ENCODE data around the gene CD38.
A peak's percentile ranks its signal among the peaks of the same experiment; 100 is the strongest.

The CD38 gene

DNA sequence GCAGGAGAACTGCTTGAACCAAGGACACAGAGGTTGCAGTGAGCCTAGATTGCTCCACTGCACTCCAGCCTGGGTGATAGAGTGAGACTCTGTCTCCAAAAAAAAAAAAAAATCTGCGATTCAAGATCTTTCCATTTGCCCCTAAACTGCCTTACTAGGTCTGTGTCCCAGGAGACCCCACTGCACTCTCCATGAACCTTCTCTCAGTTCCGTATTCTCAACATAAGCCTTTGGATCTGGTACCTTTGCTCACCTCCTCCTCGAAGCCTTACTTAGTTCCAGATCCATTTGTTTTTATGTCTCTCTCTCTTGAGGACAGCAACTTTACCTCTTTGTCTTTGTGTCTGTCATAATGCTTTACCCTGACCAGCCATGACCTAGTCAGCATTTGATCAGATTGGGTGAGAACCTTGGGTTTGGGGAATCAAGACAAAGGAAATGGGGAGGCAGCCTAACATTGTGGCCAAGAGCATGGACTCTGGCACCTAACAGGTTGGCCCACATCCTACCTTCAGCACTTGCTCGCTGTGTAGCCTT, 41.5 kb upstream of the CD38 start:
- H3K27ac ChIP-seq (ENCODE audit: low read depth, low read length): no peak overlapping the region
- H3K4me1 ChIP-seq (ENCODE audit: control insufficient read depth, low read length): peaks cover 3% of the 10 kb centered on the region; the same call in 1 of the 2 replicates
- no peak overlapping the region for H3K4me3 ChIP-seq (ENCODE audit: low read length)

DNA sequence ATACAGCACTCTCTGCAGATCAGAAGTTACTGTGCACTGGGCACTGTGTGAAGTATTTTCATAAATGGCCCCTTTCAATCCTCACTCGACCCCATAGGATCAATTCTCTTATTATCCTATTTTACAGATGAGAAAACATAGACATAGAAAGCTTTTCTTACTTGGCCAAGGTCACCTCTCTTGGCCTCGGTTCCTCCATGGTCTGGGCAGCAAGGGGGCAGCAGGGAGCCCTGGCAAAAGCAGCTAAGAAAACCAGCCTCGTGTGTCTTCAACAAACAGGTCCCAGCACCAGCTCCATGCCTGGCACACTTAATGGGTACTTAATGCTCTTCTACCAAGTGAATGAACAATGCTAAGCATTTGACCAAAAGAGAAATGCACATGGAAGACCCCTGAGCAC, 40.9 kb upstream of the CD38 start:
- Histone ChIP-seq H3K9me3 (ENCODE audit: control insufficient read depth, insufficient read depth, low read length) (peaks cover 3% of the 10 kb centered on the region; the same call in 1 of the 2 replicates), H4K20me1 (ENCODE audit: control insufficient read depth, insufficient read depth, low read depth, low read length) (no peaks in the 10 kb centered on the region), H3K27ac (ENCODE audit: low read depth, low read length) (no peak overlapping the region), H3F3A (ENCODE audit: control insufficient read depth, insufficient read depth) (no peaks in the 10 kb centered on the region), H3K36me3 (ENCODE audit: control insufficient read depth, low read length) (no peaks in the 10 kb centered on the region), H3K4me1 (ENCODE audit: control insufficient read depth, low read length) (peaks cover 3% of the 10 kb centered on the region; the same call in 1 of the 2 replicates), H3K79me2 (ENCODE audit: control insufficient read depth, low read length) (no peaks in the 10 kb centered on the region), H3K4me2 (ENCODE audit: low read length) (no peak overlapping the region), H3K9me2 (replicated peaks; ENCODE audit: control insufficient read depth, low read length) (no peaks in the 10 kb centered on the region), H3K27me3 (ENCODE audit: control insufficient read depth, low read length) (no peaks in the 10 kb centered on the region), H3K4me3 (ENCODE audit: low read length) (no peak overlapping the region)
- TF ChIP-seq EZH2phosphoT487 (IDR thresholded peaks at IDR 0.05; ENCODE audit: borderline replicate concordance, low read length): no peak
- TF ChIP-seq, protein P1, sequence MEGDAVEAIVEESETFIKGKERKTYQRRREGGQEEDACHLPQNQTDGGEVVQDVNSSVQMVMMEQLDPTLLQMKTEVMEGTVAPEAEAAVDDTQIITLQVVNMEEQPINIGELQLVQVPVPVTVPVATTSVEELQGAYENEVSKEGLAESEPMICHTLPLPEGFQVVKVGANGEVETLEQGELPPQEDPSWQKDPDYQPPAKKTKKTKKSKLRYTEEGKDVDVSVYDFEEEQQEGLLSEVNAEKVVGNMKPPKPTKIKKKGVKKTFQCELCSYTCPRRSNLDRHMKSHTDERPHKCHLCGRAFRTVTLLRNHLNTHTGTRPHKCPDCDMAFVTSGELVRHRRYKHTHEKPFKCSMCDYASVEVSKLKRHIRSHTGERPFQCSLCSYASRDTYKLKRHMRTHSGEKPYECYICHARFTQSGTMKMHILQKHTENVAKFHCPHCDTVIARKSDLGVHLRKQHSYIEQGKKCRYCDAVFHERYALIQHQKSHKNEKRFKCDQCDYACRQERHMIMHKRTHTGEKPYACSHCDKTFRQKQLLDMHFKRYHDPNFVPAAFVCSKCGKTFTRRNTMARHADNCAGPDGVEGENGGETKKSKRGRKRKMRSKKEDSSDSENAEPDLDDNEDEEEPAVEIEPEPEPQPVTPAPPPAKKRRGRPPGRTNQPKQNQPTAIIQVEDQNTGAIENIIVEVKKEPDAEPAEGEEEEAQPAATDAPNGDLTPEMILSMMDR (IDR thresholded peaks at IDR 0.05; ENCODE audit: low read depth, low read length, poor library complexity, severe bottlenecking): peak; percentile 34

More for the DNA sequence above, 41.5 kb upstream of the CD38 start:
- peaks cover 3% of the 10 kb centered on the region; the same call in 1 of the 2 replicates for H3K9me3 ChIP-seq (ENCODE audit: control insufficient read depth, insufficient read depth, low read length)
- no peaks in the 10 kb centered on the region for H3K27me3 ChIP-seq (ENCODE audit: control insufficient read depth, low read length)
- no peaks in the 10 kb centered on the region for H3K36me3 ChIP-seq (ENCODE audit: control insufficient read depth, low read length)
- no peaks in the 10 kb centered on the region for H3K9me2 ChIP-seq (replicated peaks; ENCODE audit: control insufficient read depth, low read length)
- no peaks in the 10 kb centered on the region for H3F3A ChIP-seq (ENCODE audit: control insufficient read depth, insufficient read depth)
- H3K79me2 ChIP-seq (ENCODE audit: control insufficient read depth, low read length): no peaks in the 10 kb centered on the region
- no peak for TF ChIP-seq EZH2phosphoT487 (IDR thresholded peaks at IDR 0.05; ENCODE audit: borderline replicate concordance, low read length)
- TF ChIP-seq, protein P1 (IDR thresholded peaks at IDR 0.05; ENCODE audit: low read depth, low read length, poor library complexity, severe bottlenecking): no peak
- no peak overlapping the region for H3K4me2 ChIP-seq (ENCODE audit: low read length)
- H4K20me1 ChIP-seq (ENCODE audit: control insufficient read depth, insufficient read depth, low read depth, low read length): no peaks in the 10 kb centered on the region

DNA sequence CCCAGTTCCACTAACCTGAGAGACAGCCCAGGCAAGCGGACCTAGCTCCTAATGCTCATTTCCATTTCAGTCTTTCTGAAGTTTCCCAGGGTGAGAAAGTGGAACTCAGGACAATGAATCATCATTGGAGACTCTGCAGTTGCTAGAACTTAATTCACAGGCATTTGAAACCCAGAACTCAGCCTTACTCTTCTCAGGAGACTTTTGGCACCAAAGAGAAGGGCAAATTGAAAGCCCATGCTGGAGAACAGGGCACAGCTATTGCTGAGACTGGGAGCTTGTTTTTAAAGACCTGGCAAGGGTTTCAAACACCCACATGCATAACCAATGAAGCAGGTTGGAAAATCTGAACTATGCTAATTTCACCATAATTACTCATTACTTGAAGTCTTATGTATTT, 39.3 kb upstream of the CD38 start:
- H3F3A ChIP-seq (ENCODE audit: control insufficient read depth, insufficient read depth): no peaks in the 10 kb centered on the region
- no peaks in the 10 kb centered on the region for H3K79me2 ChIP-seq (ENCODE audit: control insufficient read depth, low read length)
- H3K4me3 ChIP-seq (ENCODE audit: low read length): no peak overlapping the region
- peaks cover 3% of the 10 kb centered on the region; the same call in 1 of the 2 replicates for H3K4me1 ChIP-seq (ENCODE audit: control insufficient read depth, low read length)
- H3K9me3 ChIP-seq (ENCODE audit: control insufficient read depth, insufficient read depth, low read length): peaks cover 5% of the 10 kb centered on the region; the same call in 1 of the 2 replicates
- no peak for TF ChIP-seq EZH2phosphoT487 (IDR thresholded peaks at IDR 0.05; ENCODE audit: borderline replicate concordance, low read length)
- TF ChIP-seq, protein P1 (IDR thresholded peaks at IDR 0.05; ENCODE audit: low read depth, low read length, poor library complexity, severe bottlenecking): no peak
- no peaks in the 10 kb centered on the region for H3K9me2 ChIP-seq (replicated peaks; ENCODE audit: control insufficient read depth, low read length)
- H3K27ac ChIP-seq (ENCODE audit: low read depth, low read length): no peak overlapping the region
- H3K27me3 ChIP-seq (ENCODE audit: control insufficient read depth, low read length): no peaks in the 10 kb centered on the region
- no peaks in the 10 kb centered on the region for H4K20me1 ChIP-seq (ENCODE audit: control insufficient read depth, insufficient read depth, low read depth, low read length)
- H3K36me3 ChIP-seq (ENCODE audit: control insufficient read depth, low read length): no peaks in the 10 kb centered on the region
- no peak overlapping the region for H3K4me2 ChIP-seq (ENCODE audit: low read length)

Data from DOHH2 (cell line).